Smooth muscle cell (in vitro differentiated cells): ENCODE measurements around the gene CDH16. TPM values are rescaled to one million over a fixed set of nuclear protein-coding genes. Genes with fewer than 3 reads are reported as not detected.
A peak's percentile ranks its signal among the peaks of the same experiment; 100 is the strongest.

Source experiments
- DNase-seq: peaks from one replicate; lab custom pipeline; 2025; ENCODE audit not compliant: unreplicated experiment; lab: John Stamatoyannopoulos, UW
- H2AFZ ChIP-seq: fragments of 200-600 bp; sonication (generic); 2 replicates; pipeline ENCODE4 v1.6.0; 2016; ENCODE audit warnings: antibody characterized with exemption, low read depth, mild to moderate bottlenecking
- H3F3A ChIP-seq: fragments of 200-600 bp; sonication (generic); 2 replicates; pipeline ENCODE4 v1.6.0; 2017; ENCODE audit warnings: antibody characterized with exemption, low read depth
- H3K27ac ChIP-seq: fragments of 200-600 bp; sonication (generic); 2 replicates; pipeline ENCODE4 v1.5.1; 2016; ENCODE audit warnings: low read depth, mild to moderate bottlenecking
- H3K27me3 ChIP-seq: fragments of 200-600 bp; sonication (generic); 2 replicates; pipeline ENCODE4 v1.6.1; 2016; ENCODE audit warnings: low read depth, mild to moderate bottlenecking
- H3K36me3 ChIP-seq: fragments of 200-600 bp; sonication (generic); 2 replicates; pipeline ENCODE4 v1.5.1; 2016; ENCODE audit warnings: low read depth
- H3K4me1 ChIP-seq: fragments of 200-600 bp; sonication (generic); 2 replicates; pipeline ENCODE4 v1.5.1; 2016; ENCODE audit warnings: low read depth
- H3K4me2 ChIP-seq: fragments of 200-600 bp; sonication (generic); 2 replicates; pipeline ENCODE4 v1.6.0; 2016; ENCODE audit warnings: mild to moderate bottlenecking
- H3K4me3 ChIP-seq: fragments of 200-600 bp; sonication (generic); 2 replicates; pipeline ENCODE4 v1.5.1; 2016; ENCODE audit warnings: mild to moderate bottlenecking
- H3K79me2 ChIP-seq: fragments of 200-600 bp; sonication (generic); 2 replicates; pipeline ENCODE4 v1.6.0; 2016; ENCODE audit warnings: low read depth, mild to moderate bottlenecking
- H3K9ac ChIP-seq: fragments of 200-600 bp; sonication (generic); 2 replicates; pipeline ENCODE4 v1.6.0; 2016; ENCODE audit warnings: low read depth
- H3K9me3 ChIP-seq: fragments of 200-600 bp; sonication (generic); replicated peaks from 2 replicates; pipeline ENCODE4 v1.5.1; 2016; ENCODE audit warnings: low read depth
- H4K20me1 ChIP-seq: fragments of 200-600 bp; sonication (generic); 2 replicates; pipeline ENCODE4 v1.6.0; 2016; ENCODE audit warnings: low read depth
- CTCF ChIP-seq: fragments of 200-600 bp; sonication (generic); IDR thresholded peaks from 2 replicates; pipeline ENCODE4 v1.5.1; 2017; ENCODE audit warnings: borderline replicate concordance, mild to moderate bottlenecking, antibody characterized with exemption; ENCODE audit not compliant: insufficient read depth, poor library complexity, severe bottlenecking
- WGBS: methylation state at CpG from one replicate; pipeline ENCODE4 v1.1.7; 2016; ENCODE audit warnings: low lambda C conversion rate; 5-methylcytosine and 5-hydroxymethylcytosine counted together
- polyA plus RNA-seq: library from polyadenylated mRNA; unstranded; fragments of >200 nt; fragmentation: Nextera tagmentation; extraction: Ambion mirVana; gene quantifications from 2 replicates; pipeline ENCODE4 v1.2.1, GENCODE V29; 2016
- total RNA-seq: library from RNA; depleted of rRNA; stranded (reverse); fragments of >200 nt; gene quantifications from 2 replicates; pipeline ENCODE4 v1.2.3, GENCODE V29; 2014

CDH16 gene
- total and polyA plus RNA-seq, 2 experiments from 2014 or later: not detected

GRCh38 chr16:66881014-66881417 is 37.7 kb downstream of the CDH16 start:
- Histone ChIP-seq H2AFZ (peak overlapping the region; percentile 77), H3F3A (peaks cover 13% of the 10 kb centered on the region), H3K79me2 (no peaks in the 10 kb centered on the region), H4K20me1 (peaks cover 9% of the 10 kb centered on the region), H3K4me1 (no peaks in the 10 kb centered on the region), H3K36me3 (no peaks in the 10 kb centered on the region), H3K27ac (no peak overlapping the region), H3K9me3 (no peaks in the 10 kb centered on the region), H3K4me3 (peak overlapping the region; percentile 84), H3K27me3 (no peaks in the 10 kb centered on the region), H3K9ac (peak overlapping the region; percentile 82), H3K4me2 (peak overlapping the region; percentile 100)
- no peak for DNase-seq
- no peak for TF ChIP-seq CTCF
- under 1% methylated on average over 22 of the region's 23 CpGs for WGBS

- H3K36me3 ChIP-seq: no peaks in the 10 kb centered on the region
- H3K4me1 ChIP-seq: no peaks in the 10 kb centered on the region
- no peak within 1 kb of the TSS for H3K27ac ChIP-seq
- peak; percentile 72 for DNase-seq
- peak within 1 kb of the TSS; percentile 82 for H3K9ac ChIP-seq
- 1% methylated on average over 45 of the region's 58 CpGs for WGBS
- H3K79me2 ChIP-seq: no peaks in the 10 kb centered on the region
- H3K4me2 ChIP-seq: peak within 1 kb of the TSS; percentile 100
- TF ChIP-seq CTCF: no peak
- peak within 1 kb of the TSS; percentile 84 for H3K4me3 ChIP-seq
- H3F3A ChIP-seq: peaks cover 13% of the 10 kb centered on the region
- peaks cover 3% of the 10 kb centered on the region for H4K20me1 ChIP-seq
- H3K27me3 ChIP-seq: no peaks in the 10 kb centered on the region
- H2AFZ ChIP-seq: peak within 1 kb of the TSS; percentile 77
- H3K9me3 ChIP-seq: no peaks in the 10 kb centered on the region
Measured at GRCh38 chr16:66880288-66881013, 38.2 kb downstream of the CDH16 start, which contains the start of gene PDP2. PDP2 (plus strand) TSS chr16:66880515; CDS start chr16:66884285, 3,770 bp downstream.

GRCh38 chr16:66878067-66878466 is 40.6 kb downstream of the CDH16 start:
- no peak for DNase-seq
- 50% methylated on average over 5 of the region's 5 CpGs for WGBS
- Histone ChIP-seq H3K9me3 (no peaks in the 10 kb centered on the region), H3K36me3 (no peaks in the 10 kb centered on the region), H3K4me1 (no peaks in the 10 kb centered on the region), H3K9ac (no peak overlapping the region), H3K4me3 (no peak overlapping the region), H3K79me2 (no peaks in the 10 kb centered on the region), H2AFZ (no peak overlapping the region), H3K27ac (peak overlapping the region; percentile 19), H3F3A (peaks cover 24% of the 10 kb centered on the region), H3K27me3 (no peaks in the 10 kb centered on the region), H4K20me1 (no peaks in the 10 kb centered on the region), H3K4me2 (peak overlapping the region; percentile 1)
- TF ChIP-seq CTCF: no peak
